HG02588 (cell line): ENCODE results near the gene NUDT9.
"Not testable (repeated sequence)": the region's sequence is repeated elsewhere in the genome, so short reads cannot be mapped to it uniquely, and the experiment has no call there.

Experiments used
- ATAC-seq: cut with Tn5 transposase; IDR thresholded peaks from one replicate; pipeline ENCODE4 v1.9.1; 2021; ENCODE audit warnings: mild to moderate bottlenecking, moderate library complexity; ENCODE audit not compliant: unreplicated experiment

Gene NUDT9

DNA sequence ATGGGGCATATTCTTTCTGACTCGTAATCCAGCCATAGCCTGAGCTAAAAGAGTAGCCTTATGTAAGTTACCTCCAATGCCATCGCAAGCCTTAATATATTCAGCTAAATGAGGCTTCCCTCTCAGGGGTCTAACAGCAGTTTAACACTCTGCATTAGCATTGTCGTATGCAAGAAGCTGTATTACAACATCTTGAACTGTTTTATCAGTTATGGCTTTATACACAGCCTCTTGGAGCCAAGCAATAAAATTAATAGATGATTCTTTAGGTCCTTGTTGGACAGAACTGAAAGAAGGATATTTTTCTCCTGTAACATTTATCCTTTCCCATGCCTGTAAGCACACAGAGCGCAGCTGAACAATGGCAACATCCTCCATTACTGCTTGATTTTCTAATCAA is 15.5 kb upstream of the NUDT9 start:
- ATAC-seq, result not testable (repeated sequence)

DNA sequence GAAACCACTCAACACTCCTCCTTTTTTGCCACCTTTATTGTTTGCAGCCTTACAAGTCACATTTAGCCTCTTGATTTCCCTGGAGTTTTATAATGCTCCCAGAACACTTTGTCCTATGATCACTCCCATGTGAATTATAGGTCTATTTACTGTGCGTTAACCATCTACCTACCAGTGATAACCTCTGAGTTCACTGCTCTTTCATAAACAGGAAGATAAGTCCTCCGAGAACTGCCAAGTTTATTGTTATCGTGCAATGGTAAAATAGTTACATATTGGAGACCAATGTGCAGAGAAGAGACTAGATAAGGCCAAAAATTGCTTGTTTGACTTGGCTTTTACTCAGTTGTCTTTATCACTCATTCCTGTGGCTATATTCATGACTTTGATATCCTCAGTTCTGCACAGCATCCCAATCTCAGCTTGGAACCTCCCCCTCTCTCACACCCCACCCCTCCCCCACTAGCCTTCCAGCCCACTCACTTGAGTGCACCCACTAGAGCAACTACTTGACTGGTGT is 12.9 kb upstream of the NUDT9 start:
- ATAC-seq, result no peak

DNA sequence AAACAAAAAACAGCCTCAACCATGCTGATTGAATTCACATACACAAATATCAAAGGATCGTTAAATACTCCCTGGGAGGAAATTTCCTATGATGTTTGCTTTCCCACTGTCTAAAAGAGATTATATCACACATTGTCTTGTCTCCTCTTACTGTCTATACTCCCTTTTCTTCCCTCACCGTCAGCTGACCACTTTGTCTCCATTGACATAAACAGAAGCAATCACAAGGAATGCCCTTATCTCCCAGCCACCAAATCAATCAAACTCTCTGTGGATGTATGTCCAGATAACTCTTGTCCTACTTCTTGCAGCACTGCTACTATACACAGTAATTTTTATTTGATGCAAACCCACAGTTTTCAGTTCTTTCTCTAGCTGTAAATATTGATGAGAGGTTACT is 12.2 kb upstream of the NUDT9 start:
- no peak for ATAC-seq

DNA sequence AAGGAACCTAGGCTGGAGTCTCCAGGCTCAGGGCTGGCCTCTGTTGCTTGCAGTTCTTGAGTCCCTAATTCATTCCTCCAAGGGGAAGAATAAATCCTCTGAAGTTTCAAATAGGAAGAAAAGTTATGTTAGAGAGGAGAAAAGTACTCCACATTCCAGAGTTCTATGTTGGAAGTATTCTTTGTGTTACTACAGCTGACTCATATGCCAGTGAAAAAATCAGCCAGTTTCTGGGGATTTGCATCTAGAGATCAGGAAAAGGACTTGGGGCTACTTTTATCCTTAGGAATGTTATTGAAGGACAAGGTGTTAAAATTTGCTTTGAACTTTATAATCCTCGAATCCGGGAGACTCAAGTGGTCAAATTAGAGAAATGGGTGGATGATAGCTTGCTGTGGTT is 11.7 kb upstream of the NUDT9 start:
- no peak for ATAC-seq

DNA sequence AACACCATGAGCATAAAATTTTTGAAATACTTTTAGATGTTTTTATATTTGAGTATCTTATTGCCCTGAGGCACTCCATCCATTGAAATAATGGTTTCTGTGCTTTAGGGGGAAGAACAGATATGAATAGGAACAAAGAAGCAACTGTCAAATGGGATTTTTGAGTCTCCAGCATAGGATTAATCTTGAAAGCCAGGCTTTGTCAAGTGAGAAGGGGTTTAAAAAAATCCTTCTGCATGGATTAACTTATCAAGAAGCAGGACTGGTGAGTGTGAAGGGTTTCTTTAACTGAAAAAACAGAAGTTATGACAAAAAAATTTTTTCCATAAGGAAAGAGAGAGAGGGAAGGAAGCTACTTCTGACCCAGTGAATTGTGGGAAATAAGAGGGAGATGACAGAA is 7.6 kb upstream of the NUDT9 start:
- no peak for ATAC-seq

DNA sequence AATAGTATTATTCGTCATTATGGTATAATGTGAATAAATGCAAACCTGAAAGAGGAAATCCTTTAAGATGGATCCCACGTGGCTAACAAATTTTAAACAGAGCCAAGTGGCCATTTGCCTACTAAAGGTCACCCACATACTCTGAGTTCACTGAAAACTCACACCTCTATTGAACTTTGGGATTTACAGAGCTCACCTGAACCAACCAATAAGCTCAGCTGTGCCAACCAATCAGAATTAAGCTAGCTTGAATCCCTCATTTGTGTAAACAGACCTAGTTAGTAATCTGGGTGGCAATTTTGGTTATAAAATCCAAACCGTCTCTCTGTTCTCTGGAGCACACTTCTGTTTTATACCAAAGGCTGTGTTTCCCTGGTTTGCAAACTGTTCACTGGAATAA is 5.4 kb upstream of the NUDT9 start:
- ATAC-seq, result no peak

DNA sequence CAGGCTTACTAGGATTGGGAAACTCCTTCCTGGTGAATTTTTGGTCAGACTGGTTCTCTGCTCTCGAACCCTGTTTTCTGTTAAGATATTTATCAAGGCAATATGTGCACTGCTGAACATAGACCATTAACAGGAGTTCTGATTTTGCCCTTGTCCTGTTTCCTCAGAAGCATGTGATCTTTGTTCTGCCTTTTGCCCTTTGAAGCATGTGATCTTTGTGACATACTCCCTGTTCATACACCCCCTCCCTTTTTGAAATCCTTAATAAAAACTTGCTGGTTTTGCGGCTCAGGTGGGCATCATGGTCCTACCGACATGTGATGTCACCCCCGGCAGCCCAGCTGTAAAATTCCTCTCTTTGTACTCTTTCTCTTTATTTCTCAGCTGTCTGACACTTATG is 4.0 kb upstream of the NUDT9 start:
- ATAC-seq, result not testable (repeated sequence)

DNA sequence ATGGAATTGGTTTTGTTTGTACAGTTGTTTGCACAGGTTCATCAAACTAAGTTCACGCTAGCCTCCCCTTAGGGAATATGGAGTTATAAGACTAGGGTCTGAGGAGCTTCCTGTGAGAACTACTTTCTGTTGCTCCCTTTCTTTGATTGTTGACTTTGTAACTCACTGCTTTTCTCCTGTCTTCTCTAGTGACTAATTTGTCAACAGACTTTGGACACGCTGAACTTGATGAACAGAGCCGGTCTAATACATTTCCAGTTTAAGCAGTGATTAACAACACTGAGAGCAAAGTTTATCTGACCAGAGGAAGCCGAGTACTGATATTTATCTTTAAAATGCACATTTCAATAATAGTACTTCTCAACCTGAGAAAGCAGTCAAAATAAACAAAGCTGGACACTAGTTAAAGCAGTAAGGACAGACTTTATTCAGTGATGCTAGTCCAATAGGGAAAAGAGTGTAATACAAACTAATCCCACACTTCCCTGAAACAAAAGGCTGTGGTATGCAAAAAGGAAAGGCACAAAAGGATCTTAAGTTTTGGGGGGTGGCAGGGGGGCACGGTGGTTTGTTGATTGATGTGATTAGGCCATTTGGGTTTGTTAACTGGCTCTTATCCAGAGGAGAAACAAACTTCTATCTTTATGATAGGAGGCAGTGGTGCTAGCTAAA is 2.7 kb upstream of the NUDT9 start:
- no peak for ATAC-seq

DNA sequence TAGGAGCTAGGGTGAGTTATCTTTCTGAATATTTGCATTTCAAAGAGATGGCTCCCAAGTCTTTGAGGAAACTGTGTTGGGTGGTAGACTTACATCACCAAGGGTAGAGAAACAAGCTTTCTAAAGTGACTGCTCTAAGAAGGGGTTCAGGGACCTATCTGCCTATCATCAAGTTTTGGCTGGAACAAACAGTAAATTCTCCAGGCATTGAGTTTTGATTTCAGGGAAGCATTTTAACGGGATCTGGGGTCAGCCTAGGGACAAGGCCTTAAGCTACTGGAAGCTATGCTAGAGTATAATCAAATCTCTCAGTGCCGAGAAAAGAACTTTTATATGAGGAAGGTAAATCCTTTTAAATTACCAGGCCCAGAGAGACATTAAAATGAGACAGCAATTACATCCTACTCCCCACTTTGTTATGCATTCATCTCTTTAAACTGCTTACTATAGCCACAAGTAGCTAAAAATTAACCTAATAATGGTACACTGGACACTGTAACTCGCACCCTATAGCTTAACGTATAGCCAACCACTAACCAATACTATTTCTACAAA is 2.0 kb upstream of the NUDT9 start:
- ATAC-seq, result no peak

DNA sequence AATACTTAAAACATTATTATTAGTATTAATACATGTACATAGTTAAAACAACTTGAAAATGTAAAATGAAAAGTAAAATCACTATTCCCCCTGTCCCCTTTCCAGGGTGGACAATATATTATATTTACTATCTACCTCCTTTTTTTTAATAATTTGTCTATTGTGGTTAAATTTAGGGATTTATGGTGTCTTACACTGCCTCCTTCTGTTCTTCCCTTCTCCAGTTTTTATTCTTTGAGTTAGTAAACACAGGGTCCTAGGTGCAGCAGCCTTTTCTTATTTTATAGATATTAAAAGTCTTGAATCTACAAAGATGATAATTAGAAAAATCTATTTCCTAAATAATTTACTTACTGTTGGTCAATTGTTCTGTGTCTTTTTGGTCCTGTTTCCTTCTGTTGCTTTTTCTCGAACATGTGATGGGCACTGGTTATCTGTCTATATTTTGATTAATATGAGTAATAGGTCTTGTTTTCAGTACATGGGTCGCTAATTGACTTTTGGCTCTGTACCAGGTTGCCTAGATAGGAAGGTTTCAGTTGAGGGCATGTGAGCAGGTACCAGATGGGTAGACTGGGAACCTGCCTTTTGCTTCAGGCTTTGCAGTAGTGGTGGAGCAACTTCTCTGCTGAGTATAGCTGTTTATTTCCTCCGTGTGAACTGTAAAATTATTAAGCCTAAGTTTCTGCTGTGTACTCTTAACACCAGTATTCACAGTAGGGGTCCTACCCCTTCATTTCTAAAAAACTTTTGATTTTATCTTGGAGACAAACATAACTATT is 1.1 kb downstream of the NUDT9 start:
- no peak for ATAC-seq

DNA sequence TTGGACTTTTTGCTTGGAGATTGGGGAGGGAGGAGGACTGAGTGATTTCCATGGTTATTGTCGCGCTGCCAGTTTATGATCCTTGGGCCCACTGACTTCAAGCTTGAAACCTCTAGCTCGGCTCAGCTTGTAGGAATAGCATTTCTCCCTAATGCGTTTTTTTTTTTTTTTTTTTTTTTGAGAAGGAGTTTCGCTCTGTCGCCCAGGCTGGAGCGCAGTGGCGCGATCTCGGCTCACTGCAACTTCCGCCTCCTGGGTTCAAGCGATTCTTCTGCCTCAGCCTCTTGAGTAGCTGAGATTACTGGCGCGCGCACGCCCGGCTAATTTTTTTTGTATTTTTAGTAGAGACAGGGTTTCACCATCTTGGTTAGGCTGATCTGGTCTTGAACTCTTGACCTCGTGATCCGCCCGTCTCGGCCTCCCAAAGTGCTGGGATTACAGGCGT is 1.7 kb downstream of the NUDT9 start:
- ATAC-seq, result not testable (repeated sequence)

DNA sequence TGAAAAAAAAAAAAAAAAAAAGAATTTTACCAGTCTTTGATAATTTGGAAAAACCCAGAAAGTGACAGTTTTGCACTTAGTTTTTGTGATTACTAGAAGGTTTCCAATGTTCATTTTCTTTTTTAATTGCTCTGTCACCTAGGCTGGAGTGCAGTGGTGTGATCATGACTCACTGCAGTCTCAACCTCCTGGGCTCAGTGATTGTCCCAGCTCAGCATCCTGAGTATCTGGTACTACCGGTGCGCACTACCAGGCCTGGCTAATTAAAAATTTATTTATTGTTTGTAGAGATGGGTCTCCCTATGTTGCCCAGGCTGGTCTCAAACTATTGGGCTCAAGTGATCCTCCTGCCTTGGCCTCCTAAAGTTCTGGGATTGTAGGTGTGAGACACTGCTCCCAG is 3.3 kb downstream of the NUDT9 start:
- no peak for ATAC-seq

DNA sequence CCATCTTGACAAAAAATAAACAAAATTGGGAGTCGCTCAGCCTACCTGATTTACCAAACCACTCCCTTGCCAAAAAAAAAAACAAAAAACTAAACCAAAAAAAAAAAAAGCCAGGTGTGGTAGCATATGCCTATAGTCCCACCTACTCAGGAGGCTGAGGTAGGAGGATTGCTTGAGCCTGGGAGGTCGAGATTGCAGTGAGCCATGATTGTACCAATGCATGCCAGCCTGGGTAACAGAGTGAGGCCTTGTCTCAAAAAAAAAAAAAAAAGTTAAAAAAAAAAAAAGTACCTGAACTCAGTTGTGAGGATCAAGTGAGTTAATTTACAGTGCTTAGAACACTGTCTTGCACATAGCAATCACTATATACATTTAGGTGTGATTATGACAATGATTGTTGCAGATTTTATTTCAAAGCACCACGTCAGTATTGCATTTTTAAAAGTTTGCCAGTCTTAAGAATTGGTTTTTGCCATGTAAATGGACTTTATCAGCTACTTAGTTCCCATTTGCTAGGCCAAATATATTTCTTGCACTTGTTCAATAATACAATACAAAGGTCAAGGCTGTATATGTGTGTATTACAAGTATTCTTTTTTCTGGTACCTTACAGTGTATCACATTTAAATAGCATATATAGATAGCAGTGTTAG is 4.6 kb downstream of the NUDT9 start:
- ATAC-seq, result no peak

DNA sequence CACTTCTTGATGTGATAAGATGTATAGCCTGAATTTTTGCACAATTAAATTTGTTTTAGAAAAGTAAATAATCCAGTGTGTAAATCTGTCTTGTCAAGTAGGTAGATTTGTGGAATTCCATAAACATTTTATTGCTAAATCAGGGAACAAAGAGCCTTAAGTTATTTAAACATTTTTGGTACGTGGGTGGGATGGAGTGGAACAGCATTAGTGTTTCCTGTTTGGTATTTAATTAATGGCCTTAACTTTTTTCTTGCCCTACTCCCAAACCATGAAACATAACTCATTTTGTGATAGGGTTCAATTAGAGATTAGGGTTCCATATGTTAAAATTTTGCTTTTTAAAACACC is 5.1 kb downstream of the NUDT9 start:
- no peak for ATAC-seq

DNA sequence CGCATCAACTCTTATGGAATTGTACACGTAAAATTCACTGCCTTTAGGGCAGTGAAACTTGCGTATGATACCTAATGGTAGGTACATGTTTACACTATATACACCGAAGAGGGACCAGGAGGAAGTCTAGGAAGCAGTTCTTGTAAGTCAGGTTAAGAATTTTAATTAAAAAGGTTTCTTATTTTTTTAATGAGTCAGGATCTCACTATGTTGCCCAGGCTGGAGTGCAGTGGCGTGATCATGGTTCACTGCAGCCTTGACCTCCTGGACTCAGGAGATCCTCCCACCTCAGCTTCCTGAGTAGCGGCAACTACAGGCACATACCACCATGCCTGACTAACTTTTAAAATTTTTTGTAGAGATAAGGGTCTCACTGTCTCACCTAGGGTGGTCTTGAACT is 6.6 kb downstream of the NUDT9 start:
- no peak for ATAC-seq

DNA sequence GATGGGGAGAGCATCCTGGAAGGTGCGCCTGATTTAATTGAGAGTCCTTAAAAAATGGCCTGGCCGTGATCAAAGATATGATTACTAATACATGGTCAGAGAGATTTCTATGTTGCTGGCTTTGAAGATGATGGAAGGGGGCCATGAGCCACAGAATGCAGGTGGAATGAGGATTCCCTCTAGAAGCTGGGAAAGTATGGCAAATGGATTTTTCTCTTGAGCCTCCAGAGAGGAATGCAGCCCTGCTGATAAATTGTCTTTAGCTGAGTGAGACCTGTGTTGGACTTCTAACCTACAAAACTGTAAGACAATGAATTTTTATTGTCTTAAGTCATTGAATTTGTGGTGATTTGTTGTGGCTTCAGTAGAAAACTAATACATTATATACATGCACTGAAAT is 7.7 kb downstream of the NUDT9 start:
- no peak for ATAC-seq

DNA sequence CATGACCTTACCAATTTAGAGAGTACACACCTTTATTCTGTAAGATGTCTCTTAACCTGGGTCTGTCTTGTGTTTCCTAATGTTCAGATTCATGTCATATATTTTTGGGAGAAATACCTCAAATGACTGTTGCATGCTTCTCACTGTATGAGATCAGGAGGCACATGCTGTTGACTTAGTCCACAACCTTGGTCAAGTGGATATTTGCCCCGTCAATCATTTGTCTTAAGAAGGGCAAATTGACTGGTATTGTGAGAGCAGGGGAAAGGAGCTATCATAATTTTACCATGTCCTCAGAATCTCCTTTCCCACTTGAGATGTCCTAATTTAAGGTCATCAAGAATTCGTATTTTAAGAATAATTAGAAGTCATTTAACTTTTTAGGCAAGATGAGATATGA is 11.0 kb downstream of the NUDT9 start:
- ATAC-seq, result no peak

DNA sequence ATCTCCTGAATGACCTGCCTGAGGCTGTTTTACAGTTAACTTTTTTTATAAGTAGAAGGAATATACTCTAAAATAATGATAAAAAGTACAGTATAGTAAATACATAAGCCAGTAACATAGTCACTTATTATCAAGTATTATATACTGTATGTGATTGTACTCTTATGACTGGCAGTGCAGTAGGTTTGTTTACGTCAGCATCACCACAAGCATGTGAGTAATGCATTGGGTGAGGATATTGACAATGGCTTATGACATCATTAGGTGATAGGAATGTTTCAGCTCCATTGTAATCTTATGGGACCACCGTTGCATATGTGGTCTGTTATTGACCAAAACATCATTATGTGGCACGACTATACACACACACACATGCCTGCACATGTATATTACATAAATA is 20.5 kb downstream of the NUDT9 start:
- ATAC-seq, result no peak

DNA sequence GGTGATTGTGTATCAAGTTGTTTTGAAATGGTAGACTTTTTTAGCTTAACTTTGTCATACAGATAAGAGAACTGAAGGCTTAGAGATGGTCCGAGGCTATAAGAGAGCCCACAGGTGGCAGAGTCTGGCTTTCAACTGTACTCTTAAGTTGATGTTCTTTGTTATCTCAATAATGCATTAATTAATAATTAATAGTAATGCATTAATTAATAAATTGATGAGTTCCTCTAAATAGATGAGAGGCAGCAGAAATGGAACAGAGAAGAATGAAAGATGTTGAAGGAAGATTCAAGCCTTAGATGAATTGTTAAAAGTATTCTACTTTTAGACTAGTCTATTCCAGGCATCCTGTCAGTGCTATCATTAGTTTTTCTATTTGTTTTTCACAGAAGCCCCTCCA is 22.4 kb downstream of the NUDT9 start:
- ATAC-seq, result no peak

DNA sequence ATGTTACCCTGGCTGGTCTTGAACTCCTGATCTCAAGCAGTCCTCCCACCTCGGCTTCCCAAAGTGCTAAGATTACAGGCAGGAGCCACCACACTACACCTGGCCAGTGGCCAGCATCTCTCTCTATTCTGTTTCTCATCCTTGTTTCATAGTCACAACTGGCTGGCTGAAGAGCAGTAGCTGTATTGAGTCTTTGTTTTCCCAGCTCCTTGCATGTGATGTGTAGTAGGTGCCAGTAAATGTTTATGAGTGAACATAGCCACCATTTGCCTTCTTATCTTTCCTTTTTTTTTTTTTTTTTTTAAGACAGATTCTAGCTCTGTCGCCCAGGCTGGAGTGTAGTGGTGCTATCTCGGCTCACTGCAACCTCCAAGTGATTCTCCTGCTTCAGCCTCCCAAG is 23.6 kb downstream of the NUDT9 start:
- no peak for ATAC-seq

DNA sequence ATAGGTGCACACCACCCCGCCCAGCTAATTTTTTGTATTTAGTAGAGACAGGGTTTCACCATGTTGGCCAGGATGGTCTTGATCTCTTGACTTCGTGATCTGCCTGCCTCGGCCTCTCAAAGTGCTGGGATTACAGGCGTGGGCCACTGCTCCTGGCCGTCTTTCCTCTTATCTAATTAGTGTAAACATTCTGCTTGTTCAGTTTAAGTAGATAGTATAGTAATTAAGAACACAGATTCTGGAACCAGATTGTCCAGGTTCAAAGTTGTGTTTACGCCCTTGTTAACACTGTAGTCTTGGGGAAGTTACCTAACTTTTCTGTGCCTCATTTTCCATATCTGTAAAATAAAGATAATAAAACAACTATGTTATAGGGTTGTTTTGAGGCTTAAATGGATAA is 24.0 kb downstream of the NUDT9 start:
- ATAC-seq, result not testable (repeated sequence)

DNA sequence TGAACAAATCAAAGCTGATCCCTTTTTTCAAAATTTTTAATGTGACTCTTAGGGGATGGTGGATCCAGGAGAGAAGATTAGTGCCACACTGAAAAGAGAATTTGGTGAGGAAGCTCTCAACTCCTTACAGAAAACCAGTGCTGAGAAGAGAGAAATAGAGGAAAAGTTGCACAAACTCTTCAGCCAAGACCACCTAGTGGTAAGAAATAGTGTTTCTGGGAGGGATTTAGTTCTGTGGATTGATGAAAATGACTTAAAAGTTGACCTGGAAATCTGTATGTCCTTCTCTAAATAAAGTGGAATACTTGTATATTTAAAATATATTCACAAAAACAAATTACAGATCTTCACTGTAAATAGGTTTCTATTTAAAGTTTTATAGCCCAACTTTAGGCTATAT is 29.2 kb downstream of the NUDT9 start:
- ATAC-seq, result no peak
